Measurements from ENCODE around the gene IBA57.
A peak's percentile ranks its signal among the peaks of the same experiment; 100 is the strongest.

IBA57 gene

DNA sequence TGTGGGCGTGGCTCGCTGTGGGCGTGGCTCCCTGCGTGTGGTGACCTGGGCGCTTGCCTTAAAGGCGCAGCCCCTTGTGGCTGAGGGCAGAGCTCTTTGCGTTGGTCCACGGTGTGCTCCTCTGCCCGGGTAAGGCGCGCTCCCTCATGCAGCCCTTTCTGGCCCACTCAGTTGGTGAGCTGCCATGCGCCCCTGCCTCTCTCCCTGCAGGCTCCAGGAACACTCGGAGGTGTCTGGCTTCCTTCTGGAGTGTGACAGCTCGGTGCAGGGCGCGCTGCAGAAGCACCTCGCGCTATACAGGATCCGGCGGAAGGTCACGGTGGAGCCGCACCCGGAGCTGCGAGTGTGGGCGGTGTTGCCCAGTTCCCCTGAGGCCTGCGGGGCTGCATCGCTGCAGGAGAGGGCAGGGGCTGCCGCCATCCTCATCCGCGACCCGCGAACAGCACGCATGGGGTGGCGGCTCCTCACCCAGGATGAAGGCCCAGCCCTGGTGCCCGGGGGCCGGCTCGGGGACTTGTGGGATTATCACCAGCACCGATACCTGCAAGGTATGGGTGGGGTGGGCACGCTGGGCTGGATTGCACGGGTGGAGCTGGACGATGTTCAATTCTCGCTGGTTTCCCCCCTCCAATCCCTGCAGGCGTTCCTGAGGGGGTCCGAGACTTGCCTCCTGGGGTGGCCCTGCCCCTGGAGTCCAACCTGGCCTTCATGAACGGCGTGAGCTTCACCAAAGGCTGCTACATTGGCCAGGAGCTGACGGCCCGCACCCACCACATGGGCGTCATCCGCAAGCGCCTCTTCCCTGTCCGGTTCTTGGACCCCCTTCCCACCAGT lies 9.1 kb downstream of the IBA57 start:
- H2AFZ ChIP-seq (ENCODE audit: insufficient read depth, low read length, poor library complexity) = no peak overlapping the region
- no peak overlapping the region for H2BK12ac ChIP-seq (ENCODE audit: low read length)
- no peak overlapping the region for H3K27ac ChIP-seq (ENCODE audit: low read depth, low read length)
- H3K4me3 ChIP-seq (ENCODE audit: low read depth, low read length) = peak overlapping the region; percentile 49
- no peak overlapping the region for H3K23ac ChIP-seq (ENCODE audit: low read length)
- peaks cover 0 to 3% of the 10 kb centered on the region in 2 experiments for H3K36me3 ChIP-seq (ENCODE audit: control insufficient read depth in 1 of 2, insufficient read depth in 2 of 2, low read length in 2 of 2)
- H4K91ac ChIP-seq (ENCODE audit: low read depth, low read length) = no peak overlapping the region
- H3K79me2 ChIP-seq (ENCODE audit: control insufficient read depth, insufficient read depth, low read length, poor library complexity) = no peaks in the 10 kb centered on the region
- H3K27me3 ChIP-seq (ENCODE audit: insufficient read depth, low read length) = no peaks in the 10 kb centered on the region
- no peak overlapping the region for H2BK120ac ChIP-seq (ENCODE audit: insufficient read depth, low read length, poor library complexity)
- H3K4ac ChIP-seq (ENCODE audit: low read depth, low read length) = peak overlapping the region; percentile 11
- H3K9ac ChIP-seq (ENCODE audit: low read length) = no peak overlapping the region
- peak in 1 of 2 donors; percentile 60 for DNase-seq
- peaks cover 12% of the 10 kb centered on the region for H3K9me3 ChIP-seq (ENCODE audit: insufficient read depth, low read depth, low read length)
- H3K18ac ChIP-seq (ENCODE audit: low read length) = no peak overlapping the region
- no peak overlapping the region for H2BK5ac ChIP-seq (ENCODE audit: low read depth, low read length, poor library complexity)
- no CpG with 5 or more reads among the region's 52 CpGs for WGBS (ENCODE audit: extremely low coverage, insufficient coverage, insufficient read length)
- no peak overlapping the region for H2AK5ac ChIP-seq (ENCODE audit: low read length)
- no peak overlapping the region for H3K4me2 ChIP-seq (ENCODE audit: low read length)
- H3K79me1 ChIP-seq (ENCODE audit: low read length) = no peaks in the 10 kb centered on the region
- H3K4me1 ChIP-seq (ENCODE audit: control insufficient read depth in 1 of 2, insufficient read depth in 2 of 2, low read length in 2 of 2) = peaks cover 0 to 5% of the 10 kb centered on the region in 2 experiments
- H4K8ac ChIP-seq (ENCODE audit: low read depth, low read length) = no peak overlapping the region
- no peak overlapping the region for H4K12ac ChIP-seq (ENCODE audit: low read depth, low read length)
- H3K14ac ChIP-seq (ENCODE audit: low read length) = no peak overlapping the region

DNA sequence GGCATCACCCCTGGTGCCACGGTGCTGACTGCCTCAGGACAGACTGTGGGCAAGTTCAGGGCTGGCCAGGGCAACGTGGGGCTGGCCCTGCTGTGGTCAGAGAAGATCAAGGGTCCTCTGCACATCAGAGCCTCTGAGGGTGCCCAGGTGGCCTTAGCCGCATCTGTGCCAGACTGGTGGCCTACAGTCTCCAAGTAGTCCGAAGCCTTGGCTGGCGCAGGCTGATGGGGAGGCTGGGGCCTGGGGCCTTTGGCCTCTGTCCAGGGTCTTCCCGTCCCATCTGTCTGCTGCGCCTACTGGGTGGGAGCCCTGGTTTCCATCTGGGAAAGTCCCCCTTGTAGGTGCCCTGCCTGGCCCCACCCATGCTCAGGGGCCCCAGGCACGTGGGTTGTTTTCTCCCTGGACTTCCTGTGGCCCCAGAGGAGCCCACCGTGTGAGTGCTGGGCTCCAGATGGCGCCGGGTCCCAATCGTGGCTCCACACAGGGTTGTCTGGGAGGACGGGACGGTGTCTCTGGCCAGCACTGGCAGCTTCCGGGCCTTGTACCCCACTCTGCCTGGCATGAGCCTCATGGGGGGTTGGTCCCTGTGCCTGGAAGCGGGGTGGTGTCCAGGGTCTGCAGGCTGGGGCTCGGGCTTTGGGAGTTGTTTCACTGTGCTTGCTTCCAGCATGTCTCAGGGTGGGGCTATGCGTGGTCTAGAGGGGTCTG lies 9.9 kb downstream of the IBA57 start:
- H4K12ac ChIP-seq (ENCODE audit: low read depth, low read length) = no peak overlapping the region
- H3K4me1 ChIP-seq (ENCODE audit: control insufficient read depth in 1 of 2, insufficient read depth in 2 of 2, low read length in 2 of 2) = peaks cover 0 to 5% of the 10 kb centered on the region in 2 experiments
- peaks cover 12% of the 10 kb centered on the region for H3K9me3 ChIP-seq (ENCODE audit: insufficient read depth, low read depth, low read length)
- H3K79me2 ChIP-seq (ENCODE audit: control insufficient read depth, insufficient read depth, low read length, poor library complexity) = no peaks in the 10 kb centered on the region
- H3K4me3 ChIP-seq (ENCODE audit: low read depth, low read length) = peak overlapping the region; percentile 12
- no peak overlapping the region for H3K27ac ChIP-seq (ENCODE audit: low read depth, low read length)
- no CpG with 5 or more reads among the region's 18 CpGs for WGBS (ENCODE audit: extremely low coverage, insufficient coverage, insufficient read length)
- no peaks in the 10 kb centered on the region for H3K79me1 ChIP-seq (ENCODE audit: low read length)
- H3K36me3 ChIP-seq (ENCODE audit: control insufficient read depth in 1 of 2, insufficient read depth in 2 of 2, low read length in 2 of 2) = peaks cover 0 to 3% of the 10 kb centered on the region in 2 experiments
- DNase-seq = no peak
- no peak overlapping the region for H2AK5ac ChIP-seq (ENCODE audit: low read length)
- no peak overlapping the region for H2BK5ac ChIP-seq (ENCODE audit: low read depth, low read length, poor library complexity)
- H3K4me2 ChIP-seq (ENCODE audit: low read length) = no peak overlapping the region
- no peak overlapping the region for H2BK12ac ChIP-seq (ENCODE audit: low read length)
- H4K8ac ChIP-seq (ENCODE audit: low read depth, low read length) = no peak overlapping the region
- H3K14ac ChIP-seq (ENCODE audit: low read length) = no peak overlapping the region
- H3K4ac ChIP-seq (ENCODE audit: low read depth, low read length) = no peak overlapping the region
- no peak overlapping the region for H3K23ac ChIP-seq (ENCODE audit: low read length)
- H2BK120ac ChIP-seq (ENCODE audit: insufficient read depth, low read length, poor library complexity) = no peak overlapping the region
- no peak overlapping the region for H2AFZ ChIP-seq (ENCODE audit: insufficient read depth, low read length, poor library complexity)
- no peak overlapping the region for H4K91ac ChIP-seq (ENCODE audit: low read depth, low read length)
- H3K9ac ChIP-seq (ENCODE audit: low read length) = no peak overlapping the region
- H3K27me3 ChIP-seq (ENCODE audit: insufficient read depth, low read length) = no peaks in the 10 kb centered on the region
- no peak overlapping the region for H3K18ac ChIP-seq (ENCODE audit: low read length)

DNA sequence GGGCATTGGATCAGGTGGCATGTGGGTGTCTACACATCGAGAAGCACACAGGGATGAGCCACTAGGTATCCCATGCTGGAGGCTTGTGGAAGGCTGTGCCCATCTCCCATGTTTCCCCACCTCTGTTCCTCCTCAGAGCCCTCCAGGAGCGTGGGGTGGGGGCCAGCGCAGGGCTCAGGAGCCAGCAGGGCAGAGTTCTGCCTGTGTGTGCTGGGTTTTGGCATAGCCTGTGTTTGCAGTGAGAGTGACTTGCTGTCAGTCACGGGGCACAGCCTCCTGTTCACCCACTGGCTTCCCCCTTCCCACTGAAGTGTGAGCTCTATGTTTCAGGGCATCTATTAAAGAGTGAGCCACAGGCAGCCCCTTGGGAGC lies 10.4 kb downstream of the IBA57 start:
- Histone ChIP-seq H2BK5ac (ENCODE audit: low read depth, low read length, poor library complexity) (no peak overlapping the region), H2AK5ac (ENCODE audit: low read length) (no peak overlapping the region), H3K9ac (ENCODE audit: low read length) (no peak overlapping the region), H2AFZ (ENCODE audit: insufficient read depth, low read length, poor library complexity) (no peak overlapping the region), H3K27ac (ENCODE audit: low read depth, low read length) (no peak overlapping the region), H3K4me2 (ENCODE audit: low read length) (no peak overlapping the region), H3K36me3 (ENCODE audit: control insufficient read depth in 1 of 2, insufficient read depth in 2 of 2, low read length in 2 of 2) (peaks cover 0 to 3% of the 10 kb centered on the region in 2 experiments), H4K12ac (ENCODE audit: low read depth, low read length) (no peak overlapping the region), H2BK12ac (ENCODE audit: low read length) (no peak overlapping the region), H2BK120ac (ENCODE audit: insufficient read depth, low read length, poor library complexity) (no peak overlapping the region), H3K14ac (ENCODE audit: low read length) (no peak overlapping the region), H3K27me3 (ENCODE audit: insufficient read depth, low read length) (no peaks in the 10 kb centered on the region), H3K23ac (ENCODE audit: low read length) (no peak overlapping the region), H3K4ac (ENCODE audit: low read depth, low read length) (no peak overlapping the region), H3K18ac (ENCODE audit: low read length) (no peak overlapping the region), H3K4me3 (ENCODE audit: low read depth, low read length) (no peak overlapping the region), H3K79me1 (ENCODE audit: low read length) (no peaks in the 10 kb centered on the region), H3K9me3 (ENCODE audit: insufficient read depth, low read depth, low read length) (peaks cover 12% of the 10 kb centered on the region), H4K8ac (ENCODE audit: low read depth, low read length) (no peak overlapping the region), H3K79me2 (ENCODE audit: control insufficient read depth, insufficient read depth, low read length, poor library complexity) (no peaks in the 10 kb centered on the region), H3K4me1 (ENCODE audit: control insufficient read depth in 1 of 2, insufficient read depth in 2 of 2, low read length in 2 of 2) (peaks cover 0 to 5% of the 10 kb centered on the region in 2 experiments), H4K91ac (ENCODE audit: low read depth, low read length) (no peak overlapping the region)
- DNase-seq = no peak
- WGBS (ENCODE audit: extremely low coverage, insufficient coverage, insufficient read length) = no CpG with 5 or more reads among the region's 4 CpGs

DNA sequence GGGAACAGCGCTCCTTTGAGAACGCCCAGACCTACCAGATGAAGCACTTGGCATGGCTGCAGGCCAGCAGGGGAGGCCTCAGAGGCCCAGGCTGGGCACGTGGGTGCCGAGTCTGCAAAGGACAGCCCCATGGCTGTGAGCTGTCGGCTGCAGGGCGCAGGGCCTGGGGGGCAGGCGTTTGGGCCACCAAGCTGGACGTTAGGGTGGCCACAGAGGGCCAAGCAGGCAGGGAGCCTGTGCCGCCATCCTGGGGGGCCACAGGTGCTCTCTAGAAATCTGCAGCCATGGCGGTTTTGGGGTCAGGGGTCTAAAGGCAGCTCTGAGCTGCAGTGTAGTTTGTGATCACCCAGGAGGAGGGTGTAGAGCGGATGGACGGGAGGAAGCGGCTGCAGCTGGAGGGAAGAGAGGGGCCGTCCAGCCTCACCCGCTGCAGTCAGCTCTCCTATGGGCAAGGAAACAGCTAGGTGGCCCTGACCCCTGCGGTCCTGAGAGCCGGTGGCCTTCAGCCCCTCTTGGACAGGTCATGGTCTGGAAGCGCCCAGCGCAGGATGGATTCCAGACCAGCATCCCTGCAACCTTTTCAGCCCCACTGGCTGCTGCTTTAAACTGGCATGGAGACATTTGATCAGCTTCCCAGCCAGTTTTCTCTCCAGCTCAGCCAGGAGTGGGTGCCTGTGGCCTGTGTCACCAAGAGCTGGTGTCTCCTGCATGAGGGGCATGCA lies 11.0 kb downstream of the IBA57 start:
- H2AK5ac ChIP-seq (ENCODE audit: low read length) = no peak overlapping the region
- no peak overlapping the region for H3K4ac ChIP-seq (ENCODE audit: low read depth, low read length)
- peaks cover 0 to 5% of the 10 kb centered on the region in 2 experiments for H3K4me1 ChIP-seq (ENCODE audit: control insufficient read depth in 1 of 2, insufficient read depth in 2 of 2, low read length in 2 of 2)
- no peak overlapping the region for H2BK12ac ChIP-seq (ENCODE audit: low read length)
- no peak overlapping the region for H4K12ac ChIP-seq (ENCODE audit: low read depth, low read length)
- H3K18ac ChIP-seq (ENCODE audit: low read length) = no peak overlapping the region
- H2BK5ac ChIP-seq (ENCODE audit: low read depth, low read length, poor library complexity) = no peak overlapping the region
- no peak overlapping the region for H3K4me3 ChIP-seq (ENCODE audit: low read depth, low read length)
- no peak overlapping the region for H4K91ac ChIP-seq (ENCODE audit: low read depth, low read length)
- H2BK120ac ChIP-seq (ENCODE audit: insufficient read depth, low read length, poor library complexity) = no peak overlapping the region
- H3K27me3 ChIP-seq (ENCODE audit: insufficient read depth, low read length) = no peaks in the 10 kb centered on the region
- no peak overlapping the region for H2AFZ ChIP-seq (ENCODE audit: insufficient read depth, low read length, poor library complexity)
- DNase-seq = no peak
- no peak overlapping the region for H3K23ac ChIP-seq (ENCODE audit: low read length)
- H3K14ac ChIP-seq (ENCODE audit: low read length) = no peak overlapping the region
- H3K9ac ChIP-seq (ENCODE audit: low read length) = no peak overlapping the region
- peaks cover 11% of the 10 kb centered on the region for H3K9me3 ChIP-seq (ENCODE audit: insufficient read depth, low read depth, low read length)
- no CpG with 5 or more reads among the region's 19 CpGs for WGBS (ENCODE audit: extremely low coverage, insufficient coverage, insufficient read length)
- H3K79me2 ChIP-seq (ENCODE audit: control insufficient read depth, insufficient read depth, low read length, poor library complexity) = no peaks in the 10 kb centered on the region
- H3K27ac ChIP-seq (ENCODE audit: low read depth, low read length) = no peak overlapping the region
- H3K79me1 ChIP-seq (ENCODE audit: low read length) = no peaks in the 10 kb centered on the region
- H4K8ac ChIP-seq (ENCODE audit: low read depth, low read length) = no peak overlapping the region
- no peak overlapping the region for H3K4me2 ChIP-seq (ENCODE audit: low read length)
- peaks cover 0 to 3% of the 10 kb centered on the region in 2 experiments for H3K36me3 ChIP-seq (ENCODE audit: control insufficient read depth in 1 of 2, insufficient read depth in 2 of 2, low read length in 2 of 2)
